Stomach smooth muscle (tissue), 2 donors: Measurements from ENCODE around the gene CDYL.

Experiments
- H3K27ac ChIP-seq: one replicate; pipeline ENCODE4 v1.7.0; 2013; ENCODE audit warnings: mild to moderate bottlenecking, low read length, inconsistent platforms
- H3K27me3 ChIP-seq, 2 donors: one replicate each; pipeline ENCODE4 v1.7.0; 2013; ENCODE audit warnings: low read length in 2 of 2; ENCODE audit not compliant: insufficient read depth in 2 of 2, control insufficient read depth in 1 of 2
- H3K36me3 ChIP-seq, 2 donors: one replicate each; pipeline ENCODE4 v1.7.0; 2013; ENCODE audit warnings: low read length in 2 of 2; ENCODE audit not compliant: control insufficient read depth in 2 of 2, insufficient read depth in 2 of 2
- H3K4me1 ChIP-seq: one replicate; pipeline ENCODE4 v1.7.0; 2013; ENCODE audit warnings: low read length; ENCODE audit not compliant: control insufficient read depth, insufficient read depth
- H3K4me3 ChIP-seq, 2 donors: one replicate each; pipeline ENCODE4 v1.7.0; 2013; ENCODE audit warnings: low read length in 2 of 2
- H3K9ac ChIP-seq, 2 donors: one replicate each; pipeline ENCODE4 v1.7.0; 2013; ENCODE audit warnings: low read length in 2 of 2, mild to moderate bottlenecking in 1 of 2
- H3K9me3 ChIP-seq, 2 donors: one replicate each; pipeline ENCODE4 v1.7.0; 2013; ENCODE audit warnings: low read length in 2 of 2; ENCODE audit not compliant: control insufficient read depth in 2 of 2
- donor health status: healthy.
- donor health status: Pancreatic carcinoma.

Gene CDYL

GRCh38 chr6:4786996-4787395, 10.8 kb downstream of the CDYL start:
- no peaks in the 10 kb centered on the region for H3K27me3 ChIP-seq
- H3K9me3 ChIP-seq, result no peaks in the 10 kb centered on the region
- H3K9ac ChIP-seq, result no peak overlapping the region
- no peaks in the 10 kb centered on the region for H3K36me3 ChIP-seq
- no peak overlapping the region for H3K27ac ChIP-seq
- H3K4me1 ChIP-seq, result peaks cover 5% of the 10 kb centered on the region
- H3K4me3 ChIP-seq, result no peak overlapping the region

- Histone ChIP-seq H3K27ac (no peak overlapping the region), H3K36me3 (no peaks in the 10 kb centered on the region), H3K9me3 (no peaks in the 10 kb centered on the region), H3K9ac (no peak overlapping the region), H3K4me3 (no peak overlapping the region), H3K4me1 (peaks cover 5% of the 10 kb centered on the region), H3K27me3 (no peaks in the 10 kb centered on the region)
These were observed 12.3 kb downstream of the CDYL start for GRCh38 chr6:4788482-4788881.

DNA sequence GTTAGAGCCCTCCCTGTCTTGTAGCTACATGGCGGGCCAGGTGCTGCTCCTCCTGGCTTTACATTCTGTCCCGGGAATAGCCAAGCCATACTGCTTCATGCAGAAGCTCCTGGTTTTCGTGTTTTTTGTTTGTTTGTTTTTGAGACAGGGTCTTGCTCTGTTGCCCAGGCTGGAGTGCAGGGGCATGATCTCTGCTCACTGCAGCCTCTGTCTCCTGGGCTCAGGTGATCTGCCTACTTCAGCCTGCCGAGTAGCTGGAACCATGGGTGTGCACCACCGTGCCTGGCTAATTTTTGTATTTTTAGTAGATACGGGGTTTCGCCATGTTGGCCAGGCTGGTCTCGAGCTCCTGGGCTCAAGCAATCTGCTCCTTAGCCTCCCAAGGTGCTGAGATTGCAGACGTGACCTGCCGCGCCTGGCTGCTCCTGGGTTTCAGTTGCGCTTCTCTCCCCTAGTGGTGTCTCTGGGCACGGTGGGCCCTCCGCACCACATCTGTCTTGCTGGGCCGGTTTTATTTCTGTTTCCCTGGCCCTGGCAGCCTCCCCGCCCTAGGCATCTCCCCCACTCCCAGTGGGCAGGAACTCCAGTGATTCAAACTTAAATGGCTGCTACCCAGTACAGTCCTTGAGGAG, 12.9 kb downstream of the CDYL start:
- no peaks in the 10 kb centered on the region for H3K9me3 ChIP-seq
- H3K4me1 ChIP-seq, result peaks cover 5% of the 10 kb centered on the region
- H3K36me3 ChIP-seq, result no peaks in the 10 kb centered on the region
- no peaks in the 10 kb centered on the region for H3K27me3 ChIP-seq
- H3K27ac ChIP-seq, result no peak overlapping the region
- H3K4me3 ChIP-seq, result no peak overlapping the region
- H3K9ac ChIP-seq, result no peak overlapping the region

DNA sequence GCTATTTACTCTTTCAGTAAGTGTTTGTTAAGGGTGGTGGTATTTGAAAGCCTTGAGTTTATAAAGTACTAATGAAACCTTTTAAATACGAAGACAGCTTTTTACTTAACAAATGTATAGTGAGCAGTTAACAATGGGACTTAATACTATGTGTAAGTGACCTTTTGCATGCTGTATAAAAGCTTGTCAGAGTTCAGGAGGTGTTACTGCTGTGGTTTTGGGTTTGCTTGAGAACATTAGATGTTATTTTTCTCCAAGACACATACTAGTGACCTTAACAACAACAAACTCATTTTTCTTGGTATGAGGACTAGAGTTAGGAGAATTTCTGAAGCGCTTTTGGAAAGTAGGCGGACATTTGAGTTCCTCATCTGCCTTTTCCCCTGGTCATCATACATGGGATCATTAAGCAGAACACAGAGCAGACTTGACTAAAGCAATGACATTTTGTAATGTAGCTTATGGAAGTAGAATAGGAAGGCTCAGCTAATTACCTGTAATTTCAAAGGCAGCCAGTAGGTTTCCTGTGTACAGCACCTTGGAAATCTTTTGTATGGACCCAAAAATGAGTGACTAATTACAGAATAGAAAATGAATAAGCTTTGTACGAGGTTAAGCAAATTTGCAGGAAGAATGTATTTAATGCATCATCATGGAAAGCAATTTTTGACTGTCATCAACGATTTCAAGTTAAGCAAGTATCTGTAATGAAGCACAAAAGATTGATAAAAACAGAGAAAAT, 14.1 kb downstream of the CDYL start:
- no peak overlapping the region for H3K27ac ChIP-seq
- no peak overlapping the region for H3K4me3 ChIP-seq

DNA sequence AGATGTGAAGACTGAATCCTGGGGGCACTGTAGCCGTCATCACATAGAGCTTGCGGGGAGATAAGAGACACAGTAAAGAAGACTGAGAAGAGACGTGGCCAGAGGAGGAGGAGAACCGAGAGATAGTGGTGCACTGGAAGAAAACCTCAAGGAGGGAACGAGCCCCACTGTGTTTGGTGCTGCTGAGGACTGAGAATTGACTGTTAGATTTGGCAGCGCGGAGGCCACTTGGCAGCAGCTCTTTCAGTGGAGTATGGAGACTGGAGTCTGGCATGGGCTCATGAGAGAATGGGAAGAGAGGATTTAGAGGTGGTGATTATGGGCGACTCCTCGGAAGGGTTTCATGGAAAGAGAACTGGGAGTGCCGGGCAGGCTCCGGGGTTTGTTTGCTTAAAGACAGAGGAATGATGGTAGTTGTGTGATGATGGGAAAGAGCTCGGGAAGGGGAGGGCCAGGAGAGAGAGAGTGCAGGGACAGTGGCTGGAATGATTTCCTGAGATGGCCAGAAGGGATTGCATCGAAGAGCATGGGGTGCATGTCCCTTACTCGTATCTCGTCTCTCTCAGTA, 18.0 kb downstream of the CDYL start:
- H3K27ac ChIP-seq, result no peak overlapping the region
- H3K9ac ChIP-seq, result no peak overlapping the region
- H3K36me3 ChIP-seq, result no peaks in the 10 kb centered on the region
- peaks cover 2% of the 10 kb centered on the region for H3K4me1 ChIP-seq
- H3K9me3 ChIP-seq, result no peaks in the 10 kb centered on the region
- H3K4me3 ChIP-seq, result peak overlapping the region in 1 of 2 donors; percentile 17
- H3K27me3 ChIP-seq, result no peaks in the 10 kb centered on the region

More for the DNA sequence above, 14.1 kb downstream of the CDYL start:
- H3K4me1 ChIP-seq, result peaks cover 5% of the 10 kb centered on the region
- H3K9ac ChIP-seq, result no peak overlapping the region
- no peaks in the 10 kb centered on the region for H3K27me3 ChIP-seq
- no peaks in the 10 kb centered on the region for H3K9me3 ChIP-seq
- H3K36me3 ChIP-seq, result no peaks in the 10 kb centered on the region

- Histone ChIP-seq H3K27me3 (no peaks in the 10 kb centered on the region), H3K4me1 (no peaks in the 10 kb centered on the region), H3K27ac (no peak overlapping the region), H3K36me3 (no peaks in the 10 kb centered on the region), H3K9ac (no peak overlapping the region), H3K9me3 (peaks cover 0 to 3% of the 10 kb centered on the region in 2 donors), H3K4me3 (no peak overlapping the region)
These were observed 21.4 kb downstream of the CDYL start for GRCh38 chr6:4797587-4797986.

DNA sequence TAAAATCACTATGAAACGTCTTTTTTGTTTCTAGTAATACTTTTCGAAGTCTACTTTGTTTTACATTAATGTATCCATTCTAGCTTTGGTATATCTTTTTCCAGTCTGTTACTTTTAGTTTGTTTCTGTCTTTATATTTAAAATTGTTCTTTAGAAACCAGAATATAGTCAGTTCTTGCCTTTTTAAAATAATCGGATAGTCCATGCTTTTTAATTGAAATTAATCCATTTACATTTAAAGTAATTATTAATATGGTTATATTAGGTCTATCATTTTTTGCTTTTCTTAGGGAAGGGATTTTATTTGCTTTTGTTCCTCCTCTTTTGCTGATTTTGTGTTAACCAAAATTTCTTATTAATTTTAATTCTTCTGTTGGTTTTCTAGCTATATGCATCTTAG, 23.7 kb downstream of the CDYL start:
- no peak overlapping the region for H3K27ac ChIP-seq
- no peak overlapping the region for H3K4me3 ChIP-seq
- H3K9me3 ChIP-seq, result peaks cover 0 to 3% of the 10 kb centered on the region in 2 donors
- H3K36me3 ChIP-seq, result no peaks in the 10 kb centered on the region
- H3K27me3 ChIP-seq, result no peaks in the 10 kb centered on the region
- no peak overlapping the region for H3K9ac ChIP-seq
- H3K4me1 ChIP-seq, result no peaks in the 10 kb centered on the region

- Histone ChIP-seq H3K27me3 (no peaks in the 10 kb centered on the region), H3K27ac (no peak overlapping the region), H3K4me3 (no peak overlapping the region), H3K9ac (no peak overlapping the region), H3K4me1 (peaks cover 1% of the 10 kb centered on the region), H3K9me3 (peaks cover 0 to 3% of the 10 kb centered on the region in 2 donors), H3K36me3 (no peaks in the 10 kb centered on the region)
These were observed 24.5 kb downstream of the CDYL start for GRCh38 chr6:4800662-4801061.

- H3K9ac ChIP-seq, result no peak overlapping the region
- peaks cover 6% of the 10 kb centered on the region for H3K4me1 ChIP-seq
- no peak overlapping the region for H3K27ac ChIP-seq
- no peaks in the 10 kb centered on the region for H3K27me3 ChIP-seq
- H3K9me3 ChIP-seq, result peaks cover 0 to 3% of the 10 kb centered on the region in 2 donors
- no peaks in the 10 kb centered on the region for H3K36me3 ChIP-seq
- H3K4me3 ChIP-seq, result no peak overlapping the region
These were observed 25.4 kb downstream of the CDYL start for GRCh38 chr6:4801491-4802110.

GRCh38 chr6:4802312-4802935, 26.2 kb downstream of the CDYL start:
- peaks cover 11% of the 10 kb centered on the region for H3K4me1 ChIP-seq
- no peak overlapping the region for H3K4me3 ChIP-seq
- H3K27me3 ChIP-seq, result no peaks in the 10 kb centered on the region
- H3K36me3 ChIP-seq, result no peaks in the 10 kb centered on the region
- H3K9me3 ChIP-seq, result peaks cover 0 to 3% of the 10 kb centered on the region in 2 donors
- no peak overlapping the region for H3K9ac ChIP-seq
- no peak overlapping the region for H3K27ac ChIP-seq
